Measurements from ENCODE around the gene DCD.
"Not testable (repeated sequence)": the region's sequence is repeated elsewhere in the genome, so short reads cannot be mapped to it uniquely, and the experiment has no call there.

The DCD gene

DNA sequence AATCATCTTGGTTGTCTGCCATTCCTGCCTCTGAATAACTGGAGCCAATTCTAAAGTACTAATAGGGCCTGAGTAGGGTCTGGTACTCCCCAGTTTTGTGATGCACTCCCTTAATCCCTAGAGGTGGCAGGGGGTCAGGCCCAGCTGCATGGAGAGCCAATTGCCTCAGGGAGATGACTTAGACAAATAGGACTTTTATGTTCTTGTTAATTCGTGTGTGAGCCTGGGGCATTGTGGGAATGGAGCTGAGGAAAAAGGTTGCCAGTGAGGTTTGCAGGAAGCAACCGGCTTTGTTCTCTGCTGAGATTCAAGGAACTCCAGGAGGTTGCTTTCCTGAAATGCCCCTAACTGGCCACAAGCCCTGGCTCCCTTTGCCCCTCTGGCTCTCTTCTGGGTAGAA is 6.8 kb upstream of the DCD start:
- no peak overlapping the region for H3K4me3 ChIP-seq (ENCODE audit: insufficient read depth, low read depth, low read length)
- H3K36me3 ChIP-seq (ENCODE audit: control insufficient read depth, insufficient read depth, low read length), result no peaks in the 10 kb centered on the region
- no peaks in the 10 kb centered on the region for H3K27me3 ChIP-seq (ENCODE audit: control insufficient read depth, insufficient read depth, low read length, poor library complexity, severe bottlenecking)
- H3K4me1 ChIP-seq (ENCODE audit: control insufficient read depth, insufficient read depth, low read length), result peaks cover 4% of the 10 kb centered on the region
- 32 to 38% methylated on average over 2 of the region's 2 CpGs for WGBS, 2 experiments
- peak overlapping the region; percentile 36 for H3K27ac ChIP-seq (ENCODE audit: insufficient read depth, low read depth, low read length, poor library complexity, severe bottlenecking)
- H3K9me3 ChIP-seq (ENCODE audit: control insufficient read depth, low read length), result no peaks in the 10 kb centered on the region

GRCh38 chr12:54653025-54653424 is 4.9 kb upstream of the DCD start:
- WGBS, 2 experiments, result 84 to 87% methylated on average over 9 of the region's 9 CpGs
- Histone ChIP-seq H3K4me3 (ENCODE audit: insufficient read depth, low read depth, low read length) (no peak overlapping the region), H3K27me3 (ENCODE audit: control insufficient read depth, insufficient read depth, low read length, poor library complexity, severe bottlenecking) (no peaks in the 10 kb centered on the region)

GRCh38 chr12:54650889-54651288 is 2.7 kb upstream of the DCD start:
- Histone ChIP-seq H3K4me1 (ENCODE audit: control insufficient read depth, insufficient read depth, low read length) (peaks cover 4% of the 10 kb centered on the region), H3K27ac (ENCODE audit: insufficient read depth, low read depth, low read length, poor library complexity, severe bottlenecking) (no peak overlapping the region), H3K36me3 (ENCODE audit: control insufficient read depth, insufficient read depth, low read length) (no peaks in the 10 kb centered on the region), H3K9me3 (ENCODE audit: control insufficient read depth, low read length) (no peaks in the 10 kb centered on the region), H3K27me3 (ENCODE audit: control insufficient read depth, insufficient read depth, low read length, poor library complexity, severe bottlenecking) (no peaks in the 10 kb centered on the region), H3K4me3 (ENCODE audit: insufficient read depth, low read depth, low read length) (no peak overlapping the region)
- WGBS, 2 experiments, result 92 to 94% methylated on average over 5 of the region's 5 CpGs

More at GRCh38 chr12:54653025-54653424, 4.9 kb upstream of the DCD start:
- no peak overlapping the region for H3K27ac ChIP-seq (ENCODE audit: insufficient read depth, low read depth, low read length, poor library complexity, severe bottlenecking)
- H3K4me1 ChIP-seq (ENCODE audit: control insufficient read depth, insufficient read depth, low read length), result peaks cover 4% of the 10 kb centered on the region
- H3K36me3 ChIP-seq (ENCODE audit: control insufficient read depth, insufficient read depth, low read length), result no peaks in the 10 kb centered on the region
- no peaks in the 10 kb centered on the region for H3K9me3 ChIP-seq (ENCODE audit: control insufficient read depth, low read length)

DNA sequence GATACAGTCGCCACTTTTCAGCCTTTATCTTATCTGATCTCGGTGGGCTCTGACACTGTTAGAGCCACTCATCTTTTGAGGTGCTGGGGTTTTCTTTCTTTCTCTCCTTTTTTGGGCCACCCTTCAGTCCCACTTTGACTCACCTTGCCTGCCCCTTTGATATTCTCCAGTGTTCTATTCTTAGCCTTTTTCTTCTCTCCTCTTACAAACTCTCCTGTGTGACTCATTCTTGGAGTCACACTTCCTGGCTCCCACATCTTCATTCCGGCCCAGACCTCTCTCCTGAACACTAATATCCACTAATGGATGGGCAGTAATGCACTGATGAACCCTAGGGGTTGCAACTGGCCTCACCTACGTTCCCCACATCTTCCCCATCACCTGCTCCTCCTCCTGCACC is 2.2 kb upstream of the DCD start:
- Histone ChIP-seq H3K4me1 (ENCODE audit: control insufficient read depth, insufficient read depth, low read length) (peaks cover 4% of the 10 kb centered on the region), H3K4me3 (ENCODE audit: insufficient read depth, low read depth, low read length) (no peak overlapping the region), H3K36me3 (ENCODE audit: control insufficient read depth, insufficient read depth, low read length) (no peaks in the 10 kb centered on the region), H3K9me3 (ENCODE audit: control insufficient read depth, low read length) (no peaks in the 10 kb centered on the region), H3K27me3 (ENCODE audit: control insufficient read depth, insufficient read depth, low read length, poor library complexity, severe bottlenecking) (no peaks in the 10 kb centered on the region), H3K27ac (ENCODE audit: insufficient read depth, low read depth, low read length, poor library complexity, severe bottlenecking) (no peak overlapping the region)
- WGBS, 2 experiments, result 77 to 79% methylated on average over 4 of the region's 4 CpGs

DNA sequence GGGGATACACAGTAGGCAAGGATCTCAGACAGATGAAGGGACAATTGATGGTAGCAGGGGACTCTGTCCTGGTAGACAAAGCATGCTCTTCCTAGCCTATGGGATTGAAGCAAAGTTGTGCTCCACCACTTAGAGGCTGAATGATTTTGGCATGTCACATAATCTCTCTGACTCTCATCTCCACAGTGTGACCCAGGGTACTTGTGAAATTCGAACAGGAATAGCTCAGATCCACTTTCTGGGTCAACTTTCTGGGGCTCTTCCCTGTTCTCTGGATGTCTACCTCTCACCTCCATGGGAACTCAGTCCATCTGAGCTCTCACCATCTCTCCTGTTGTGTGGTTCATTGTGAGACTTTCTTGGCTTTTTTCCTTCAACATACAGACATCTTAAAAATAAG is 1.7 kb upstream of the DCD start:
- no peak overlapping the region for H3K27ac ChIP-seq (ENCODE audit: insufficient read depth, low read depth, low read length, poor library complexity, severe bottlenecking)
- 76 to 81% methylated on average over 1 of the region's 1 CpG for WGBS, 2 experiments
- H3K4me3 ChIP-seq (ENCODE audit: insufficient read depth, low read depth, low read length), result no peak overlapping the region
- H3K27me3 ChIP-seq (ENCODE audit: control insufficient read depth, insufficient read depth, low read length, poor library complexity, severe bottlenecking), result no peaks in the 10 kb centered on the region
- no peaks in the 10 kb centered on the region for H3K4me1 ChIP-seq (ENCODE audit: control insufficient read depth, insufficient read depth, low read length)
- H3K36me3 ChIP-seq (ENCODE audit: control insufficient read depth, insufficient read depth, low read length), result no peaks in the 10 kb centered on the region
- no peaks in the 10 kb centered on the region for H3K9me3 ChIP-seq (ENCODE audit: control insufficient read depth, low read length)

DNA sequence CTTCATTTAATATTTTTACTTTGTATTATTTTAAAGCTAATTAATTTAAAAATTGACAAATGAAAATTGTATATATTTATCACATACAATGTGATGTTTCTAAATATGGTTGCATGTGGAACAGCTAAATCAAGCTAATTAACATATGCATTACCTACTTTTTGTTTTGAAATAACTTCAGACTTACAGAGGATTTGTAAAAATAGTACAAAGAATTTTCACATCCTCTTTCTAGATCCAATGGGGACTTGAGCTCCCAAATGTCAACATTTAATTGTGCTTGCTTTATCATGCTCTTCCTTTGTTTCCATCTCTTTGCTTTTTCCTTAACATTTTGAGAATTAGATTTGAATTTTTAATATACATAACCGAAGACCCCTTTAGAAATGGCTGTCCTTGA is 6.6 kb downstream of the DCD start:
- Histone ChIP-seq H3K4me3 (ENCODE audit: insufficient read depth, low read depth, low read length) (no peak overlapping the region), H3K27ac (ENCODE audit: insufficient read depth, low read depth, low read length, poor library complexity, severe bottlenecking) (no peak overlapping the region), H3K4me1 (ENCODE audit: control insufficient read depth, insufficient read depth, low read length) (no peaks in the 10 kb centered on the region), H3K36me3 (ENCODE audit: control insufficient read depth, insufficient read depth, low read length) (no peaks in the 10 kb centered on the region), H3K27me3 (ENCODE audit: control insufficient read depth, insufficient read depth, low read length, poor library complexity, severe bottlenecking) (no peaks in the 10 kb centered on the region), H3K9me3 (ENCODE audit: control insufficient read depth, low read length) (no peaks in the 10 kb centered on the region)
- WGBS, 2 experiments, result 100% methylated on average over 1 of the region's 1 CpG

DNA sequence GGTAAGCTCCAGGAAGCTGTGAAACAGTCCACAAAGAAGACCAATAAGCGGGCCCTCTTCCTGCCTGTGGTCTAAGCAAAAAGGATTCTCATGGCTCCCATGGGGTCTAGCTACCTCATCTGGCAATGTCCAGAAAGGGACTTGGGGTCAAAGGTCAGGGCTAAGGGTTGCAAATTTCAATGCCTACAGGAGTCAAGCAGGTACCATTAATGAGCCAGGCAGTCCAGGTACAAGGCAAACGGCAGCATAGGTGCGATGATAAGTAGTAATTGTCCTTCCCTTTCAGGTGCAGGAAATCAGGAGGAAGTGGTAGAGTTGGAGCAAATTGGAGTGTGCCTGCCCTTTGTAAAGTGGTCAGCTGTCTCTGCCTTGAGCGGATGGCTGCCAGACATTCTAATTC is 7.1 kb downstream of the DCD start:
- no peaks in the 10 kb centered on the region for H3K27me3 ChIP-seq (ENCODE audit: control insufficient read depth, insufficient read depth, low read length, poor library complexity, severe bottlenecking)
- no peak overlapping the region for H3K27ac ChIP-seq (ENCODE audit: insufficient read depth, low read depth, low read length, poor library complexity, severe bottlenecking)
- no peaks in the 10 kb centered on the region for H3K4me1 ChIP-seq (ENCODE audit: control insufficient read depth, insufficient read depth, low read length)
- 96 to 97% methylated on average over 4 of the region's 4 CpGs for WGBS, 2 experiments
- no peak overlapping the region for H3K4me3 ChIP-seq (ENCODE audit: insufficient read depth, low read depth, low read length)
- H3K9me3 ChIP-seq (ENCODE audit: control insufficient read depth, low read length), result no peaks in the 10 kb centered on the region
- H3K36me3 ChIP-seq (ENCODE audit: control insufficient read depth, insufficient read depth, low read length), result no peaks in the 10 kb centered on the region

- H3K27ac ChIP-seq (ENCODE audit: insufficient read depth, low read depth, low read length, poor library complexity, severe bottlenecking); H3K9me3 ChIP-seq (ENCODE audit: control insufficient read depth, low read length); H3K4me3 ChIP-seq (ENCODE audit: insufficient read depth, low read depth, low read length); H3K27me3 ChIP-seq (ENCODE audit: control insufficient read depth, insufficient read depth, low read length, poor library complexity, severe bottlenecking); H3K4me1 ChIP-seq (ENCODE audit: control insufficient read depth, insufficient read depth, low read length); H3K36me3 ChIP-seq (ENCODE audit: control insufficient read depth, insufficient read depth, low read length): not testable (repeated sequence)
- 91 to 100% methylated on average over 1 to 2 of the region's 2 CpGs for WGBS, 2 experiments
Measured at GRCh38 chr12:54639112-54639511, 9.1 kb downstream of the DCD start.

- WGBS, 2 experiments, result 75 to 80% methylated on average over 2 of the region's 2 CpGs
- Histone ChIP-seq H3K27ac (ENCODE audit: insufficient read depth, low read depth, low read length, poor library complexity, severe bottlenecking) (no peak within 1 kb of the TSS), H3K4me1 (ENCODE audit: control insufficient read depth, insufficient read depth, low read length) (no peaks in the 10 kb centered on the region), H3K4me3 (ENCODE audit: insufficient read depth, low read depth, low read length) (no peak within 1 kb of the TSS), H3K36me3 (ENCODE audit: control insufficient read depth, insufficient read depth, low read length) (no peaks in the 10 kb centered on the region), H3K9me3 (ENCODE audit: control insufficient read depth, low read length) (no peaks in the 10 kb centered on the region), H3K27me3 (ENCODE audit: control insufficient read depth, insufficient read depth, low read length, poor library complexity, severe bottlenecking) (no peaks in the 10 kb centered on the region)
Measured at GRCh38 chr12:54634795-54635194, 13.4 kb downstream of the DCD start, which contains the start of gene LACRT. TSS of gene LACRT (minus strand) at chr12:54634895. CDS start at chr12:54634841, 54 bp downstream.

DNA sequence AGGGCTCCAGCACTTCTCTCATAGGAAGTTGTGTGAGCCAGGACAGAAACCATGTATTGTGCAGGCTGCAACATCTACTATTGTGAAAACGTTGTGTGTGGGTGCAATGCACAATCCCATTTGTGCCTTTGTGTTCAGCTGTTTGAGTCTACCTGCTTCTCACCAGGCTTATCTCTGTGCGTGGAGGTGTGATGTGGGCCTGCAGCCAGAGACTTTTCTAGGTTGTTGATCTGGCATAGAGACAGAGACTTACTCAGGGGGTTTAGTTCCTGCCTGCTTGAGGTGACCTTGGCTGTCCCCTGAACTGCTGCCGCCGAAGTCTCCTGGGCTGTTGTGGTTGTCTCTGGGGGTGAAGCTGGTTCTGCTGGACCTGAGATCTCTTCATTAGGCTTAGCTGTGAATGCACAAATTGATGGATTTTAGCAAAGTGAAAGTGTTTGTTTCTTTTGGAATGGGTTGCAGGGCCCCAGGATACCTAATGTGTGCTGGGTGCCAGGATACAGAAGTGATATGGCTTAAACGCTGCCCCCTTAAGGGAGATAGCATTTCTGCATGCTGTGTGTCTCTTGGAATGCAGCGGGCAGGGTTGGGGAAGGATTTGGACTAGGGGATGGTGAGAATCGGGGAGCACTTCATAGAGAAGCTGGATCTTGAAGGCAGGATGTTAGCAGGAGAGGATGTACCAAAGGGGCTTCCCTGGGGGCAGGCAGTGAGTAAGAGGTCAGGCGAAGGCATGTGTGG is 16.0 kb downstream of the DCD start:
- no peak overlapping the region for H3K4me3 ChIP-seq (ENCODE audit: insufficient read depth, low read depth, low read length)
- H3K4me1 ChIP-seq (ENCODE audit: control insufficient read depth, insufficient read depth, low read length), result no peaks in the 10 kb centered on the region
- 82 to 84% methylated on average over 8 of the region's 8 CpGs for WGBS, 2 experiments
- no peaks in the 10 kb centered on the region for H3K27me3 ChIP-seq (ENCODE audit: control insufficient read depth, insufficient read depth, low read length, poor library complexity, severe bottlenecking)
- no peaks in the 10 kb centered on the region for H3K36me3 ChIP-seq (ENCODE audit: control insufficient read depth, insufficient read depth, low read length)
- H3K9me3 ChIP-seq (ENCODE audit: control insufficient read depth, low read length), result peaks cover 2% of the 10 kb centered on the region
- no peak overlapping the region for H3K27ac ChIP-seq (ENCODE audit: insufficient read depth, low read depth, low read length, poor library complexity, severe bottlenecking)

Measured in ectodermal cell (in vitro differentiated cells).